Measurements from ENCODE around the gene DLG1.

DLG1 gene

GRCh38 chr3:197023241-197023997, 275.0 kb downstream of the DLG1 start:
- in situ Hi-C loops (cut with HindIII; ENCODE audit: low pct_unique_long_range_greater_than_20kb, low sequenced_read_pairs) = no loop called here
- TF ChIP-seq JUND (IDR thresholded peaks at IDR 0.05; ENCODE audit: low read depth) = no peak
- peak in 1 of 2 experiments; percentile 18 for DNase-seq (ENCODE audit: low read depth in 1 of 2, low spot score in 1 of 2)

GRCh38 chr3:197022405-197023231, 275.8 kb downstream of the DLG1 start:
- in situ Hi-C loops (cut with HindIII; ENCODE audit: low pct_unique_long_range_greater_than_20kb, low sequenced_read_pairs) = no loop called here
- DNase-seq (ENCODE audit: low read depth in 1 of 2, low spot score in 1 of 2) = no peak
- no peak for TF ChIP-seq JUND (IDR thresholded peaks at IDR 0.05; ENCODE audit: low read depth)

GRCh38 chr3:197021729-197022404, 276.5 kb downstream of the DLG1 start:
- no peak for DNase-seq (ENCODE audit: low read depth in 1 of 2, low spot score in 1 of 2)
- in situ Hi-C loops (cut with HindIII; ENCODE audit: low pct_unique_long_range_greater_than_20kb, low sequenced_read_pairs) = no loop called here
- TF ChIP-seq JUND (IDR thresholded peaks at IDR 0.05; ENCODE audit: low read depth) = no peak

GRCh38 chr3:197021231-197021630, 277.2 kb downstream of the DLG1 start:
- in situ Hi-C loops (cut with HindIII; ENCODE audit: low pct_unique_long_range_greater_than_20kb, low sequenced_read_pairs) = no loop called here

GRCh38 chr3:197019535-197019934, 278.9 kb downstream of the DLG1 start:
- no peak for TF ChIP-seq JUND (IDR thresholded peaks at IDR 0.05; ENCODE audit: low read depth)
- in situ Hi-C loops (cut with HindIII; ENCODE audit: low pct_unique_long_range_greater_than_20kb, low sequenced_read_pairs) = no loop called here
- no peak for DNase-seq (ENCODE audit: low read depth in 1 of 2, low spot score in 1 of 2)

More at GRCh38 chr3:197021231-197021630, 277.2 kb downstream of the DLG1 start:
- no peak for TF ChIP-seq JUND (IDR thresholded peaks at IDR 0.05; ENCODE audit: low read depth)
- DNase-seq (ENCODE audit: low read depth in 1 of 2, low spot score in 1 of 2) = no peak

- no peak for TF ChIP-seq JUND (IDR thresholded peaks at IDR 0.05; ENCODE audit: low read depth)
- in situ Hi-C loops (cut with HindIII; ENCODE audit: low pct_unique_long_range_greater_than_20kb, low sequenced_read_pairs) = no loop called here
- DNase-seq (ENCODE audit: low read depth in 1 of 2, low spot score in 1 of 2) = no peak
Measured at GRCh38 chr3:197019021-197019420, 279.4 kb downstream of the DLG1 start.

GRCh38 chr3:197017003-197017402, 281.4 kb downstream of the DLG1 start:
- TF ChIP-seq JUND (IDR thresholded peaks at IDR 0.05; ENCODE audit: low read depth) = no peak
- in situ Hi-C loops (cut with HindIII; ENCODE audit: low pct_unique_long_range_greater_than_20kb, low sequenced_read_pairs) = no loop called here
- no peak for DNase-seq (ENCODE audit: low read depth in 1 of 2, low spot score in 1 of 2)

- no peak for TF ChIP-seq JUND (IDR thresholded peaks at IDR 0.05; ENCODE audit: low read depth)
- in situ Hi-C loops (cut with HindIII; ENCODE audit: low pct_unique_long_range_greater_than_20kb, low sequenced_read_pairs) = no loop called here
- DNase-seq (ENCODE audit: low read depth in 1 of 2, low spot score in 1 of 2) = no peak
Measured at GRCh38 chr3:197015790-197016736, 282.3 kb downstream of the DLG1 start.

- in situ Hi-C loops (cut with HindIII; ENCODE audit: low pct_unique_long_range_greater_than_20kb, low sequenced_read_pairs) = no loop called here
- TF ChIP-seq JUND (IDR thresholded peaks at IDR 0.05; ENCODE audit: low read depth) = no peak
Measured at GRCh38 chr3:197014942-197015575, 283.4 kb downstream of the DLG1 start.

GRCh38 chr3:197014024-197014423, 284.4 kb downstream of the DLG1 start:
- TF ChIP-seq JUND (IDR thresholded peaks at IDR 0.05; ENCODE audit: low read depth) = no peak
- in situ Hi-C loops (cut with HindIII; ENCODE audit: low pct_unique_long_range_greater_than_20kb, low sequenced_read_pairs) = no loop called here
- DNase-seq (ENCODE audit: low read depth in 1 of 2, low spot score in 1 of 2) = no peak

More at GRCh38 chr3:197014942-197015575, 283.4 kb downstream of the DLG1 start:
- no peak for DNase-seq (ENCODE audit: low read depth in 1 of 2, low spot score in 1 of 2)

- TF ChIP-seq JUND (IDR thresholded peaks at IDR 0.05; ENCODE audit: low read depth) = no peak
- no peak for DNase-seq (ENCODE audit: low read depth in 1 of 2, low spot score in 1 of 2)
- in situ Hi-C loops (cut with HindIII; ENCODE audit: low pct_unique_long_range_greater_than_20kb, low sequenced_read_pairs) = no loop called here
Measured at GRCh38 chr3:197012540-197012883, 285.9 kb downstream of the DLG1 start.
